HepG2 (cell line): ENCODE results near the gene IDUA. TPM values are rescaled to one million over a fixed set of nuclear protein-coding genes. Genes with fewer than 3 reads are reported as not detected.

Experiments used
- CAMTA2 ChIP-seq: sonication (generic); formaldehyde crosslinking; IDR thresholded peaks from 2 replicates; pipeline ENCODE4 v1.4.0; 2020; ENCODE audit warnings: mild to moderate bottlenecking, missing genetic modification reagents, borderline replicate concordance
- HNF1B ChIP-seq: sonication (generic); formaldehyde crosslinking; IDR thresholded peaks from 2 replicates; pipeline ENCODE4 v1.5.1; 2020; ENCODE audit warnings: mild to moderate bottlenecking, moderate library complexity, missing genetic modification reagents
- LCORL ChIP-seq, 2 experiments: fragments of 450-650 bp in 1 of 2; sonication (generic) in 1 of 2; formaldehyde crosslinking in 1 of 2; IDR thresholded peaks; 2 replicates each; pipeline versions ENCODE4 v1.5.0 to v1.6.1; 2017 to 2020; ENCODE audit warnings: antibody characterized with exemption in 1 of 2, missing genetic modification reagents in 1 of 2
- MAFG ChIP-seq: sonication (generic); formaldehyde crosslinking; IDR thresholded peaks from 2 replicates; pipeline ENCODE4 v1.5.1; 2020; ENCODE audit warnings: mild to moderate bottlenecking, missing genetic modification reagents
- NKX3-1 ChIP-seq: sonication (generic); formaldehyde crosslinking; IDR thresholded peaks from 2 replicates; pipeline ENCODE4 v1.5.0; 2020; ENCODE audit warnings: missing genetic modification reagents
- PATZ1 ChIP-seq: sonication (generic); formaldehyde crosslinking; IDR thresholded peaks from 2 replicates; pipeline ENCODE4 v1.4.0; 2020; ENCODE audit warnings: missing genetic modification reagents
- PCBP1 ChIP-seq: fragments of 200-400 bp; formaldehyde crosslinking; IDR thresholded peaks from 2 replicates; pipeline ENCODE4 v1.6.1; 2017; ENCODE audit warnings: mild to moderate bottlenecking, low read depth, low read length, borderline replicate concordance
- PITX1 ChIP-seq: sonication (generic); formaldehyde crosslinking; IDR thresholded peaks from 2 replicates; pipeline ENCODE4 v1.5.1; 2020; ENCODE audit warnings: mild to moderate bottlenecking, missing genetic modification reagents
- REPIN1 ChIP-seq: sonication (generic); formaldehyde crosslinking; IDR thresholded peaks from 2 replicates; pipeline ENCODE4 v1.8.0; 2022; ENCODE audit warnings: missing genetic modification reagents, low read depth, mild to moderate bottlenecking, borderline replicate concordance
- RORA ChIP-seq: sonication (generic); formaldehyde crosslinking; IDR thresholded peaks from 2 replicates; pipeline ENCODE4 v1.5.0; 2020; ENCODE audit warnings: mild to moderate bottlenecking, missing genetic modification reagents, moderate library complexity
- SMAD1 ChIP-seq: sonication (generic); formaldehyde crosslinking; IDR thresholded peaks from 2 replicates; pipeline ENCODE4 v1.4.0; 2020; ENCODE audit warnings: missing genetic modification reagents, low read depth, mild to moderate bottlenecking, borderline replicate concordance
- SP5 ChIP-seq: IDR thresholded peaks from 2 replicates; pipeline ENCODE4 v1.6.1; 2016; ENCODE audit warnings: low read depth, borderline replicate concordance
- STAG1 ChIP-seq: sonication (generic); formaldehyde crosslinking; IDR thresholded peaks from 2 replicates; pipeline ENCODE4 v1.4.0; 2020; ENCODE audit warnings: missing genetic modification reagents
- TERF1 ChIP-seq: sonication (generic); formaldehyde crosslinking; IDR thresholded peaks from 2 replicates; pipeline ENCODE4 v1.8.0; 2022; ENCODE audit warnings: mild to moderate bottlenecking, missing genetic modification reagents, moderate library complexity
- ZBTB25 ChIP-seq: IDR thresholded peaks from 2 replicates; pipeline ENCODE4 v1.6.1; 2018; ENCODE audit warnings: missing genetic modification reagents
- ZNF235 ChIP-seq: sonication (generic); formaldehyde crosslinking; IDR thresholded peaks from 2 replicates; pipeline ENCODE4 v1.8.1; 2023; ENCODE audit warnings: mild to moderate bottlenecking, missing genetic modification reagents, borderline replicate concordance
- ZNF451 ChIP-seq: sonication (generic); formaldehyde crosslinking; IDR thresholded peaks from 2 replicates; pipeline ENCODE4 v1.5.0; 2020; ENCODE audit warnings: mild to moderate bottlenecking, missing genetic modification reagents
- ZNF468 ChIP-seq: sonication (generic); formaldehyde crosslinking; IDR thresholded peaks from 2 replicates; pipeline ENCODE4 v1.8.0; 2022; ENCODE audit warnings: mild to moderate bottlenecking, moderate library complexity, missing genetic modification reagents
- ZNF614 ChIP-seq: IDR thresholded peaks from 2 replicates; pipeline ENCODE4 v1.6.1; 2018; ENCODE audit warnings: missing biosample characterization, missing genetic modification reagents, inconsistent platforms, borderline replicate concordance
- ZNF691 ChIP-seq: sonication (generic); formaldehyde crosslinking; IDR thresholded peaks from 2 replicates; pipeline ENCODE4 v1.4.0; 2020; ENCODE audit warnings: missing genetic modification reagents, low read depth, mild to moderate bottlenecking, borderline replicate concordance
- ZNF776 ChIP-seq: sonication (generic); formaldehyde crosslinking; IDR thresholded peaks from 2 replicates; pipeline ENCODE4 v1.4.0; 2020; ENCODE audit warnings: mild to moderate bottlenecking, missing genetic modification reagents
- ZNF781 ChIP-seq: sonication (generic); formaldehyde crosslinking; IDR thresholded peaks from 2 replicates; pipeline ENCODE4 v1.5.1; 2020; ENCODE audit warnings: borderline replicate concordance, mild to moderate bottlenecking, missing genetic modification reagents; ENCODE audit errors: not compliant biosample characterization
- polyA plus RNA-seq, 8 experiments: library from polyadenylated mRNA; depleted of rRNA in 3 of 8; stranded (reverse) in 7 of 8; unstranded in 1 of 8; fragments of >200 nt; fragmentation: Illumina TruSeq in 4 of 8; extraction: Trizol in 4 of 8; gene quantifications; 2 replicates each; pipeline versions ENCODE4 v1.2.1 to v1.2.3, GENCODE V29; 2011 to 2016; ENCODE audit warnings: low read depth in 4 of 8, missing spikeins in 1 of 8, mixed read lengths in 1 of 8; ENCODE audit not compliant: insufficient read depth in 1 of 8
- total RNA-seq, 5 experiments: library from RNA; depleted of rRNA; stranded (reverse); fragments of >200 nt; fragmentation: Illumina TruSeq; extraction: Trizol; gene quantifications; 2 replicates each; pipeline ENCODE4 v1.2.3, GENCODE V29; 2016; ENCODE audit warnings: low read depth in 1 of 5

Gene IDUA
- total and polyA plus RNA-seq, 2 of the 13 experiments (the other 11 are each of a cell fraction or from before 2014, with no cell fraction given) = 0.77 to 1.0 TPM

- TF ChIP-seq ZNF691 (no peak), LCORL (IDR thresholded peaks at IDR 0.05) (no peak), LCORL (CRISPR knock-in tag; IDR thresholded peaks at IDR 0.05) (peak; percentile 62; the same call in 1 of the 2 replicates), CAMTA2 (no peak), ZNF614 (no peak), PATZ1 (CRISPR knock-in tag) (peak; percentile 65), RORA (CRISPR knock-in tag) (no peak), NKX3-1 (CRISPR knock-in tag) (no peak), PITX1 (CRISPR knock-in tag) (0 out of 2 replicates have a peak, but pooled peaks have one; percentile 35), ZNF451 (CRISPR knock-in tag) (no peak), ZNF468 (CRISPR knock-in tag) (no peak), ZNF776 (CRISPR knock-in tag) (no peak), SP5 (CRISPR knock-in tag) (peak; percentile 64; the same call in 1 of the 2 replicates), STAG1 (CRISPR knock-in tag) (0 out of 2 replicates have a peak, but pooled peaks have one; percentile 15), PCBP1 (no peak), ZBTB25 (CRISPR knock-in tag) (no peak), HNF1B (CRISPR knock-in tag) (0 out of 2 replicates have a peak, but pooled peaks have one; percentile 40), SMAD1 (CRISPR knock-in tag) (no peak; the same call in 1 of the 2 replicates), TERF1 (CRISPR knock-in tag) (no peak), ZNF781 (peak; percentile 24), MAFG (CRISPR knock-in tag) (no peak), ZNF235 (no peak), REPIN1 (CRISPR knock-in tag) (peak; percentile 78; the same call in 1 of the 2 replicates)
These were observed 1.6 kb upstream of the IDUA start (continued) for GRCh38 chr4:985123-985830.
